Measurements from ENCODE around the gene GPX4. TPM values are rescaled to one million over a fixed set of nuclear protein-coding genes. Genes with fewer than 3 reads are reported as not detected.

The GPX4 gene
- total and polyA plus RNA-seq, 9 of the 15 experiments (the other 6 are each of a cell fraction or from before 2014, with no cell fraction given) = 61.4 to 661 (median 349) TPM

- TF ChIP-seq STAT5A (IDR thresholded peaks at IDR 0.05; ENCODE audit: borderline replicate concordance, low read length) (no peak), NEUROD1 (IDR thresholded peaks at IDR 0.05; ENCODE audit: borderline replicate concordance, low read depth, low read length, partially characterized antibody) (peak; percentile 91), HCFC1 (IDR thresholded peaks at IDR 0.05; ENCODE audit: low read depth, low read length) (peak; percentile 98), PTRF (tag; IDR thresholded peaks at IDR 0.05) (no peak), FOXP1 (CRISPR knock-in tag; IDR thresholded peaks at IDR 0.05) (no peak), NFE2 (IDR thresholded peaks at IDR 0.05; ENCODE audit: low read depth) (peak; percentile 97), PCBP1 (IDR thresholded peaks at IDR 0.05; ENCODE audit: low read depth, low read length, poor library complexity, severe bottlenecking) (peak; percentile 25), SIN3A (IDR thresholded peaks at IDR 0.05; ENCODE audit: borderline replicate concordance in 2 of 2, control insufficient read depth in 1 of 2, low read depth in 2 of 2, low read length in 2 of 2) (peak in 1 of 2 experiments; percentile 70; a peak in 2 of 4 replicates), SRSF3 (IDR thresholded peaks at IDR 0.05; ENCODE audit: insufficient read depth, low read length) (no peak), E2F4 (CRISPR knock-in tag; IDR thresholded peaks at IDR 0.05; ENCODE audit: low read depth) (no peak)
These were observed 8.7 kb upstream of the GPX4 start, which contains the start of gene POLR2E (continued) for GRCh38 chr19:1094978-1095701.
